HepG2 (cell line): ENCODE data around the gene GPR62. TPM values are rescaled to one million over a fixed set of nuclear protein-coding genes. Genes with fewer than 3 reads are reported as not detected.

ENCODE experiments used
- DMAP1 ChIP-seq: IDR thresholded peaks from 2 replicates; pipeline ENCODE4 v1.6.1; 2016
- IRF1 ChIP-seq: sonication (generic); formaldehyde crosslinking; IDR thresholded peaks from 2 replicates; pipeline ENCODE4 v1.4.0; 2020; ENCODE audit warnings: low read depth, mild to moderate bottlenecking, missing genetic modification reagents
- IRX3 ChIP-seq: sonication (generic); formaldehyde crosslinking; IDR thresholded peaks from 2 replicates; pipeline ENCODE4 v1.8.1; 2023; ENCODE audit warnings: mild to moderate bottlenecking, low read depth, missing genetic modification reagents, borderline replicate concordance
- MAFG ChIP-seq: sonication (generic); formaldehyde crosslinking; IDR thresholded peaks from 2 replicates; pipeline ENCODE4 v1.5.1; 2020; ENCODE audit warnings: mild to moderate bottlenecking, missing genetic modification reagents
- PITX1 ChIP-seq: sonication (generic); formaldehyde crosslinking; IDR thresholded peaks from 2 replicates; pipeline ENCODE4 v1.5.1; 2020; ENCODE audit warnings: mild to moderate bottlenecking, missing genetic modification reagents
- SP140L ChIP-seq: sonication (generic); formaldehyde crosslinking; IDR thresholded peaks from 2 replicates; pipeline ENCODE4 v1.4.0; 2020; ENCODE audit warnings: missing genetic modification reagents, borderline replicate concordance
- STAT5B ChIP-seq: sonication (generic); formaldehyde crosslinking; IDR thresholded peaks from 2 replicates; pipeline ENCODE4 v1.4.0; 2020; ENCODE audit warnings: missing genetic modification reagents
- TRIM22 ChIP-seq: fragments of 450-650 bp; IDR thresholded peaks from 2 replicates; pipeline ENCODE4 v1.6.1; 2017
- YEATS2 ChIP-seq: sonication (generic); formaldehyde crosslinking; IDR thresholded peaks from 2 replicates; pipeline ENCODE4 v1.4.0; 2020; ENCODE audit warnings: missing genetic modification reagents, borderline replicate concordance
- ZC3H4 ChIP-seq: sonication (generic); formaldehyde crosslinking; IDR thresholded peaks from 2 replicates; pipeline ENCODE4 v1.4.0; 2020; ENCODE audit warnings: missing genetic modification reagents, borderline replicate concordance
- ZHX2 ChIP-seq, 2 experiments: sonication (generic) in 1 of 2; formaldehyde crosslinking in 1 of 2; IDR thresholded peaks; 2 replicates each; pipeline versions ENCODE4 v1.6.1 to v1.9.0; 2014 to 2022; ENCODE audit warnings: antibody characterized with exemption in 1 of 2, borderline replicate concordance in 1 of 2, inconsistent platforms in 1 of 2, low read depth in 1 of 2, missing genetic modification reagents in 1 of 2
- ZMAT3 ChIP-seq: sonication (generic); formaldehyde crosslinking; conservative IDR thresholded peaks from 2 replicates; pipeline ENCODE4 v1.7.0; 2021; ENCODE audit warnings: missing genetic modification reagents
- ZNF160 ChIP-seq: sonication (generic); formaldehyde crosslinking; IDR thresholded peaks from 2 replicates; pipeline ENCODE4 v1.8.0; 2022; ENCODE audit warnings: mild to moderate bottlenecking, inconsistent platforms, missing genetic modification reagents
- ZNF251 ChIP-seq: sonication (generic); formaldehyde crosslinking; IDR thresholded peaks from 2 replicates; pipeline ENCODE4 v1.9.0; 2021; ENCODE audit warnings: mild to moderate bottlenecking, missing genetic modification reagents
- ZNF263 ChIP-seq: sonication (generic); formaldehyde crosslinking; IDR thresholded peaks from 2 replicates; pipeline ENCODE4 v1.4.0; 2020; ENCODE audit warnings: missing genetic modification reagents
- ZNF296 ChIP-seq: sonication (generic); formaldehyde crosslinking; conservative IDR thresholded peaks from 2 replicates; pipeline ENCODE4 v1.5.0; 2020; ENCODE audit warnings: mild to moderate bottlenecking, missing genetic modification reagents
- ZNF562 ChIP-seq: sonication (generic); formaldehyde crosslinking; IDR thresholded peaks from 2 replicates; pipeline ENCODE4 v1.8.0; 2022; ENCODE audit warnings: missing genetic modification reagents, borderline replicate concordance
- ZNF704 ChIP-seq: sonication (generic); formaldehyde crosslinking; IDR thresholded peaks from 2 replicates; pipeline ENCODE4 v1.8.1; 2023; ENCODE audit warnings: mild to moderate bottlenecking, inconsistent platforms, moderate library complexity, missing genetic modification reagents, borderline replicate concordance
- polyA plus RNA-seq, 8 experiments: library from polyadenylated mRNA; depleted of rRNA in 3 of 8; stranded (reverse) in 7 of 8; unstranded in 1 of 8; fragments of >200 nt; fragmentation: Illumina TruSeq in 4 of 8; extraction: Trizol in 4 of 8; gene quantifications; 2 replicates each; pipeline versions ENCODE4 v1.2.1 to v1.2.3, GENCODE V29; 2011 to 2016; ENCODE audit warnings: low read depth in 4 of 8, missing spikeins in 1 of 8, mixed read lengths in 1 of 8; ENCODE audit not compliant: insufficient read depth in 1 of 8
- total RNA-seq, 5 experiments: library from RNA; depleted of rRNA; stranded (reverse); fragments of >200 nt; fragmentation: Illumina TruSeq; extraction: Trizol; gene quantifications; 2 replicates each; pipeline ENCODE4 v1.2.3, GENCODE V29; 2016; ENCODE audit warnings: low read depth in 1 of 5
- TF ChIP-seq, protein P1 (sequence below): sonication (generic); formaldehyde crosslinking; IDR thresholded peaks from 2 replicates; pipeline ENCODE4 v1.5.0; 2020; ENCODE audit warnings: missing genetic modification reagents, mild to moderate bottlenecking, borderline replicate concordance

Gene GPR62
- total and polyA plus RNA-seq, 2 of the 13 experiments (the other 11 are each of a cell fraction or from before 2014, with no cell fraction given) = not detected

DNA sequence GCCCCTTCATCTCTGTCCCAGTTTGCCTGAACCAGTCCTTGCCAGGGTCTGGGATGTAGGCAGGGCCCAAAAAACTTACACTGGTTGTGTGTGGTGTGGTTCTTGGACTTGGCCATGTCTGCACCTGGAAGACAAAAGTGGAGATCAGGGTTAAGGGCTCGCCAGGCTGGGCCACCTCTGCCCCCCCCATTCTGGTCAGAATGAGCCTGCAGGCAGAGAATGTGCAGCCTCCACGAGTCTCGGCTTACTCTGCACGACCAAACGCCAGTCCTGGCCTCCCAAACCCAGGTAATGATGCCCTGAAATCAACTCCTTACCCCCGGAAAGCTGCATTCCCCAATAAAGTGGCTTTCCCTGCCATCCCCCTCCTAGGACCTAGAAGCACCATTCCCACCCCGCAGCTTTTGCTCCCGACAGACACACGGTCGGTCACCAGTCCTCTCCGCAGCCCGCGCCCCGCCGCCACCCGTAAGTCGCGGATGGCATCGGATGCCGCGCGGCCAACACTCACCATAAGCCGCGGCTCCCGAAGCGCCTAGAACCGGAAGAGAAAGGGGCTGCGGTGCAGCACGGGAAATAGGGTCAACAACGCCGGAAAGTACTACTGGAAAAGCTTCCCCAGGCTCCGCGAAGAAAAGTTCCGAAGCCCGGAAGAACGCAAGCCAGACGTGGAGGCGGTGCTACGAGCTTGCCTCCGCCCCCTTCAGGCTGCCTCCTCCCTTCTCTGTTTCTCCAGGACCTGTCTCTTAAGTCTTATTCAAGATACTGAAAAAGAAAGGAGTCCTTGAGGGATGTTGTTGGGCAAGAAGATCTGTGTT, 40.4 kb downstream of the GPR62 start, which contains the start of gene RPL29 (continued):
- TF ChIP-seq ZNF704 (CRISPR knock-in tag) (peak; percentile 90), TRIM22 (no peak), MAFG (CRISPR knock-in tag) (no peak), ZNF251 (CRISPR knock-in tag) (no peak), ZNF160 (CRISPR knock-in tag) (peak; percentile 47; the same call in 1 of the 2 replicates), DMAP1 (peak; percentile 97), SP140L (CRISPR knock-in tag) (peak; percentile 96), ZNF263 (peak; percentile 70), STAT5B (CRISPR knock-in tag) (peak; percentile 92; the same call in 1 of the 2 replicates), PITX1 (CRISPR knock-in tag) (peak; percentile 58; the same call in 1 of the 2 replicates), ZC3H4 (CRISPR knock-in tag) (no peak; the same call in 1 of the 2 replicates), YEATS2 (CRISPR knock-in tag) (peak; percentile 100), IRF1 (CRISPR knock-in tag) (no peak), ZMAT3 (CRISPR knock-in tag) (peak; percentile 89; the same call in 1 of the 2 replicates), ZNF562 (no peak; the same call in 1 of the 2 replicates), IRX3 (no peak), ZNF296 (CRISPR knock-in tag) (no peak), ZHX2 (IDR thresholded peaks at IDR 0.05; ENCODE audit: low read depth) (peak; percentile 85; the same call in 1 of the 2 replicates), ZHX2 (CRISPR knock-in tag; IDR thresholded peaks at IDR 0.05; ENCODE audit: borderline replicate concordance) (peak; percentile 64; the same call in 1 of the 2 replicates)
- TF ChIP-seq, protein P1, sequence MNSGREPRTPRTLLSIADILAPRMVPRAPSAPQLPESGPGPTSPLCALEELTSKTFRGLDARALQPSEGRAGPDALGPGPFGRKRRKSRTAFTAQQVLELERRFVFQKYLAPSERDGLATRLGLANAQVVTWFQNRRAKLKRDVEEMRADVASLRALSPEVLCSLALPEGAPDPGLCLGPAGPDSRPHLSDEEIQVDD (CRISPR knock-in tag) = peak; percentile 47; the same call in 1 of the 2 replicates
